H1 (cell line): ENCODE measurements around the gene EFEMP2. TPM values are rescaled to one million over a fixed set of nuclear protein-coding genes. Genes with fewer than 3 reads are reported as not detected.

Experiments
- CTCF ChIA-PET: fragments of 300-600 bp; sonication (Branson Sonifier 250); formaldehyde crosslinking; loops from one replicate; lab custom pipeline; 2021; ENCODE audit not compliant: partially characterized antibody; lab: Charles Lee
- POLR2A ChIA-PET: fragments of 300-600 bp; sonication (Branson Sonifier 250); formaldehyde crosslinking; loops from one replicate; lab custom pipeline; 2021; ENCODE audit warnings: inconsistent platforms; ENCODE audit not compliant: partially characterized antibody; lab: Charles Lee
- DNase-seq, 2 experiments: peaks; one replicate each; pipeline versions ENCODE4 v3.0.0 to v3.0.0-alpha.2; 2010 to 2022; ENCODE audit warnings: low spot score in 2 of 2, low read depth in 1 of 2, mixed read lengths in 1 of 2
- FAIRE-seq: peaks from 2 replicates; lab custom pipeline; 2011; peaks lifted over from hg19 to GRCh38; lab: Jason Lieb, UNC
- H2AFZ ChIP-seq: 2 replicates; pipeline ENCODE4 v1.8.1; 2012; ENCODE audit warnings: low read length, inconsistent platforms
- H2AK5ac ChIP-seq: 2 replicates; pipeline ENCODE4 v1.6.1; 2013; ENCODE audit warnings: low read depth, low read length
- H2BK120ac ChIP-seq: replicated peaks from 2 replicates; pipeline ENCODE3; 2013; ENCODE audit warnings: low read depth, low read length, inconsistent platforms
- H2BK12ac ChIP-seq: 2 replicates; pipeline ENCODE4 v1.6.1; 2013; ENCODE audit warnings: low read depth, low read length
- H2BK15ac ChIP-seq: 2 replicates; pipeline ENCODE4 v1.6.1; 2013; ENCODE audit warnings: low read length
- H2BK20ac ChIP-seq: 2 replicates; pipeline ENCODE4 v1.6.1; 2013; ENCODE audit warnings: low read length
- H2BK5ac ChIP-seq: 2 replicates; pipeline ENCODE4 v1.6.1; 2013; ENCODE audit warnings: low read depth, low read length
- H3K14ac ChIP-seq: 2 replicates; pipeline ENCODE4 v1.6.1; 2013; ENCODE audit warnings: inconsistent platforms; ENCODE audit not compliant: insufficient read length
- H3K18ac ChIP-seq: 2 replicates; pipeline ENCODE4 v1.6.1; 2013; ENCODE audit warnings: low read length; ENCODE audit errors: extremely low read depth
- H3K23ac ChIP-seq: 2 replicates; pipeline ENCODE4 v1.6.1; 2013; ENCODE audit warnings: inconsistent platforms; ENCODE audit not compliant: insufficient read length
- H3K23me2 ChIP-seq: 2 replicates; pipeline ENCODE4 v1.6.1; 2013; ENCODE audit warnings: low read depth, low read length
- H3K27ac ChIP-seq: 2 replicates; pipeline ENCODE4 v1.6.1; 2011; ENCODE audit warnings: low read depth, low read length, inconsistent platforms
- H3K27me3 ChIP-seq, 4 experiments: replicated peaks in 1 of 4; 1 replicate in 1 of 4; 2 replicates in 3 of 4; pipeline versions ENCODE4 v1.6.1 to v1.8.1; 2011 to 2013; ENCODE audit warnings: low read length in 3 of 4, mild to moderate bottlenecking in 3 of 4, inconsistent platforms in 2 of 4, mixed read lengths in 2 of 4, moderate library complexity in 1 of 4; ENCODE audit not compliant: control insufficient read depth in 3 of 4, insufficient read depth in 3 of 4; ENCODE audit errors: extremely low read depth in 1 of 4
- H3K36me3 ChIP-seq, 4 experiments: 2 replicates each; pipeline versions ENCODE4 v1.6.1 to v1.8.1; 2011 to 2013; ENCODE audit warnings: mild to moderate bottlenecking in 4 of 4, low read length in 3 of 4, moderate library complexity in 2 of 4, control low read depth in 1 of 4, inconsistent platforms in 1 of 4; ENCODE audit not compliant: insufficient read depth in 4 of 4, control insufficient read depth in 2 of 4
- H3K4ac ChIP-seq: replicated peaks from 2 replicates; pipeline ENCODE3; 2013; ENCODE audit warnings: low read length, low read depth, mixed read lengths, inconsistent platforms; ENCODE audit not compliant: insufficient read length
- H3K4me1 ChIP-seq, 4 experiments: replicated peaks in 1 of 4; 1 replicate in 1 of 4; 2 replicates in 3 of 4; pipeline versions ENCODE4 v1.6.1 to v1.8.1; 2011 to 2013; ENCODE audit warnings: low read length in 3 of 4, inconsistent platforms in 2 of 4, mixed read lengths in 1 of 4; ENCODE audit not compliant: insufficient read depth in 4 of 4, control insufficient read depth in 3 of 4
- H3K4me2 ChIP-seq, 2 experiments: 2 replicates each; pipeline versions ENCODE4 v1.6.1 to v1.8.1; 2011 to 2013; ENCODE audit warnings: low read depth in 2 of 2, low read length in 2 of 2, control low read depth in 1 of 2, inconsistent platforms in 1 of 2, mild to moderate bottlenecking in 1 of 2; ENCODE audit not compliant: insufficient read depth in 1 of 2
- H3K4me3 ChIP-seq, 4 experiments: fragments of 200-600, 300-600 bp in 1 of 4; sonication (generic), shearing (Covaris generic), sonication (Bioruptor Twin) in 1 of 4; 2 replicates each; pipeline versions ENCODE4 v1.5.1 to v1.8.1; 2011 to 2016; ENCODE audit warnings: low read length in 4 of 4, low read depth in 3 of 4, control low read depth in 2 of 4, inconsistent platforms in 2 of 4, mild to moderate bottlenecking in 2 of 4, mixed read lengths in 1 of 4, moderate library complexity in 1 of 4; ENCODE audit not compliant: insufficient read depth in 2 of 4; ENCODE audit errors: extremely low read depth in 1 of 4
- H3K56ac ChIP-seq: replicated peaks from 2 replicates; pipeline ENCODE3; 2013; ENCODE audit warnings: low read depth, mild to moderate bottlenecking, mixed read lengths, low read length, inconsistent platforms; ENCODE audit not compliant: insufficient read length
- H3K79me1 ChIP-seq: 2 replicates; pipeline ENCODE4 v1.6.1; 2013; ENCODE audit warnings: low read depth, low read length, control low read depth
- H3K79me2 ChIP-seq, 2 experiments: 2 replicates each; pipeline versions ENCODE4 v1.6.1 to v1.8.1; 2012 to 2013; ENCODE audit warnings: low read length in 2 of 2, mild to moderate bottlenecking in 2 of 2, inconsistent platforms in 1 of 2; ENCODE audit not compliant: insufficient read depth in 2 of 2, control insufficient read depth in 1 of 2
- H3K9ac ChIP-seq, 4 experiments: replicated peaks in 1 of 4; 1 replicate in 1 of 4; 2 replicates in 3 of 4; pipeline versions ENCODE4 v1.6.1 to v1.8.1; 2011 to 2013; ENCODE audit warnings: low read depth in 3 of 4, low read length in 3 of 4, control low read depth in 2 of 4, mild to moderate bottlenecking in 2 of 4, moderate library complexity in 2 of 4, inconsistent platforms in 1 of 4; ENCODE audit errors: extremely low read depth in 1 of 4
- H3K9me3 ChIP-seq, 2 experiments: 2 replicates each; pipeline versions ENCODE4 v1.6.1 to v1.8.1; 2012 to 2013; ENCODE audit warnings: mild to moderate bottlenecking in 2 of 2, moderate library complexity in 2 of 2, control low read depth in 1 of 2, inconsistent platforms in 1 of 2, low read depth in 1 of 2, low read length in 1 of 2, mixed read lengths in 1 of 2; ENCODE audit not compliant: insufficient read depth in 2 of 2
- H4K20me1 ChIP-seq, 2 experiments: replicated peaks in 1 of 2; 2 replicates each; pipeline versions ENCODE3 to v1.8.1; 2011 to 2013; ENCODE audit warnings: inconsistent platforms in 2 of 2, low read length in 2 of 2, mild to moderate bottlenecking in 1 of 2; ENCODE audit not compliant: insufficient read depth in 2 of 2, control insufficient read depth in 1 of 2
- H4K5ac ChIP-seq: 2 replicates; pipeline ENCODE4 v1.6.1; 2013; ENCODE audit warnings: low read length, low read depth, mixed read lengths, inconsistent platforms; ENCODE audit not compliant: insufficient read length
- H4K8ac ChIP-seq: 2 replicates; pipeline ENCODE4 v1.8.0; 2013; ENCODE audit warnings: mild to moderate bottlenecking, moderate library complexity, low read length, inconsistent platforms; ENCODE audit not compliant: insufficient read depth; ENCODE audit errors: extremely low read depth
- H4K91ac ChIP-seq: replicated peaks from 2 replicates; pipeline ENCODE3; 2013; ENCODE audit warnings: low read length, mixed read lengths, inconsistent platforms; ENCODE audit not compliant: insufficient read length
- BCL11A ChIP-seq, 2 experiments: IDR thresholded peaks; one replicate each; pipeline ENCODE4 v1.6.1; 2011; ENCODE audit warnings: low read depth in 2 of 2, low read length in 2 of 2, mild to moderate bottlenecking in 2 of 2
- CBX5 ChIP-seq: fragments of 300-800, 300-1000 bp; sonication (generic); IDR thresholded peaks from 2 replicates; pipeline ENCODE4 v1.7.1; 2016; ENCODE audit warnings: antibody characterized with exemption, low read length, low read depth
- CBX8 ChIP-seq: fragments of 300-800, 300-1000 bp; sonication (generic); IDR thresholded peaks from 2 replicates; pipeline ENCODE4 v1.7.1; 2016; ENCODE audit warnings: low read depth, low read length, borderline replicate concordance
- CHD1 ChIP-seq: IDR thresholded peaks from 2 replicates; pipeline ENCODE4 v1.6.1; 2012; ENCODE audit warnings: low read depth, low read length, improper control_type of control experiment
- CHD2 ChIP-seq: IDR thresholded peaks from 2 replicates; pipeline ENCODE4 v1.6.1; 2012; ENCODE audit warnings: low read length, improper control_type of control experiment
- EZH2 ChIP-seq: fragments of 200-600 bp; sonication (generic); IDR thresholded peaks from 2 replicates; pipeline ENCODE4 v1.7.1; 2012; ENCODE audit warnings: low read depth, mild to moderate bottlenecking, moderate library complexity, low read length, inconsistent platforms; ENCODE audit not compliant: severe bottlenecking
- KDM5A ChIP-seq: fragments of 200-600 bp; IDR thresholded peaks from 2 replicates; pipeline ENCODE4 v1.7.1; 2012; ENCODE audit warnings: mild to moderate bottlenecking, low read length, inconsistent platforms, mixed read lengths
- RAD21 ChIP-seq, 2 experiments: IDR thresholded peaks in 1 of 2; conservative IDR thresholded peaks in 1 of 2; 2 replicates each; pipeline ENCODE4 v1.6.1; 2011; ENCODE audit warnings: low read depth in 2 of 2, low read length in 2 of 2, improper control_type of control experiment in 1 of 2, inconsistent platforms in 1 of 2, mild to moderate bottlenecking in 1 of 2, moderate library complexity in 1 of 2
- RFX5 ChIP-seq: IDR thresholded peaks from 2 replicates; pipeline ENCODE4 v1.6.1; 2011; ENCODE audit warnings: low read depth, low read length, improper control_type of control experiment, borderline replicate concordance
- RXRA ChIP-seq: IDR thresholded peaks from 2 replicates; pipeline ENCODE4 v1.6.1; 2011; ENCODE audit warnings: low read depth, mild to moderate bottlenecking, low read length, moderate library complexity; ENCODE audit not compliant: insufficient read depth
- SIRT6 ChIP-seq: IDR thresholded peaks from one replicate; pipeline ENCODE4 v1.7.1; 2012; ENCODE audit warnings: low read length, inconsistent platforms
- SP2 ChIP-seq: IDR thresholded peaks from 2 replicates; pipeline ENCODE4 v1.6.1; 2012; ENCODE audit warnings: mild to moderate bottlenecking, low read length, inconsistent platforms
- WGBS, 2 experiments: shearing (Covaris generic) in 1 of 2; methylation state at CpG; one replicate each; pipeline versions ENCODE4 v1.1.6 to v1.1.7; 2013 to 2015; ENCODE audit warnings: low lambda C conversion rate in 2 of 2, mixed read lengths in 2 of 2, inconsistent platforms in 1 of 2, low coverage in 1 of 2, missing lambda C conversion rate in 1 of 2; ENCODE audit not compliant: insufficient replicate concordance in 2 of 2, insufficient coverage in 1 of 2, insufficient read length in 1 of 2; ENCODE audit errors: extremely low coverage in 1 of 2, missing lambda C conversion rate in 1 of 2; 5-methylcytosine and 5-hydroxymethylcytosine counted together
- polyA plus RNA-seq, 7 experiments: library from polyadenylated mRNA; depleted of rRNA in 3 of 7; stranded (reverse) in 5 of 7; unstranded in 2 of 7; fragments of >200 nt in 5 of 7; fragments of 200-250 nt in 2 of 7; gene quantifications; 1 replicate in 5 of 7; 2 replicates in 1 of 7; 4 replicates in 1 of 7; pipeline versions ENCODE4 v1.2.1 to v1.2.3, GENCODE V29; 2011 to 2013; ENCODE audit warnings: missing spikeins in 2 of 7, mixed read lengths in 2 of 7
- total RNA-seq: library from RNA; stranded (reverse); fragmentation: NEBNext Ultra II Directional; extraction: Animal tissue kit (Norgen Biotek cat#: 25700); gene quantifications from 2 replicates; pipeline ENCODE4 v1.2.1, GENCODE V29; 2021

EFEMP2 gene
- total and polyA plus RNA-seq, 2 of the 8 experiments (the other 6 are each of a cell fraction or from before 2014, with no cell fraction given): 8.8 to 17.2 TPM

DNA sequence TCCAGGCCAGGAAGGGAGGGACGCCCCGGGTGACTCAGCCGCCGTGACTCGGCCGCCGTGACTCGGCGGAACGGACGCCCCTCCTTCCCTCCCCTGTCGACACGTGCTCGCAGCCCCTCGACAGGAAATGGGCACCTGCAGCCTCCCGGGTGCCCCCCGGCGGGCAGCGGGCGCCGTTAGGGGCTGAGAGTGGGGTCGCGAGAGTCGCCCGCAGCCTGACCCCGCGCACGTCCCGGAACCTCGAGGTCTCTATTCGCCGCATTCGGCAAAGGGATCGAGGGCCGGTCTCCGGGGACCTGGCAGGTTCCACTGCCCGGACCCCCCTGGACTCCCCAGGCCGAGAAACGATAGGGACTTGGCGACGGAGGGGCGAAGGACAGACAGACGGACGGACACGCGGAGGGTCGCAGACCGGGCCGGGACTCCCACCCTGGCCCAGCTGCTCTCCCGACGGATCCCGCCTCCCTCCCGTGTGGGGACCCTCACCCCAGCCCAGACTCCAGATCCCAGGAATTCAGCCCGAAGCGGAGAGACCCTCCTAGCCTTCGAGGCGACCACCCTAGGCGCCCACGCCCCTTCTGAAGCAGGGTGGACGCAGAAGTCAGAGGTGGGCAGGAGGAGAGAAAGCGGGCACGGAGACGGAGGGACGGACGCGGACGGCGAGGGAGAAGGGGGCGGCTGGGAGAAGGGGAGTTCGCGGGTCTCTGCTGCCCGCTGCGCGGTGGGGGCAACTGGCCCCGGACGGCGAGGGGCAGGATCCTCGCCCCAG is 26.9 kb upstream of the EFEMP2 start:
- no peaks in the 10 kb centered on the region; the same call in 1 of the 2 replicates for H3K79me1 ChIP-seq
- no peaks in the 10 kb centered on the region for H3K36me3 ChIP-seq
- peak overlapping the region; percentile 78 for H2BK120ac ChIP-seq
- H3K23ac ChIP-seq: no peak overlapping the region
- H3K23me2 ChIP-seq: peaks cover 9% of the 10 kb centered on the region; the same call in 1 of the 2 replicates
- H3K4me2 ChIP-seq: peak overlapping the region; percentile 78 to 89
- ChIA-PET CTCF (interaction anchor here (0.8 to 9.7 kb wide), 5 partner anchors 12 to 306 kb away, joined by 3 to 150 read pairs (median 3); partner anchors contain the start of genes CCDC85B, FIBP and MUS81), POLR2A (interaction anchor here (1.1 to 3.7 kb wide), 6 partner anchors 9 to 188 kb away, joined by 3 to 18 read pairs (median 4); partner anchors contain the start of genes BANF1, CCDC85B, EFEMP2 and EIF1AD)
- no peak overlapping the region for H3K14ac ChIP-seq
- FAIRE-seq (no peak), DNase-seq (peak in 1 of 2 experiments; percentile 77)
- peak overlapping the region; percentile 91 for H4K8ac ChIP-seq
- no peak overlapping the region for H2AK5ac ChIP-seq
- WGBS, 2 experiments: 3% methylated on average over 50 of the region's 78 CpGs; no CpG with 5 or more reads in 1 of the 2 experiments
- peaks cover 15 to 41% (median 36%) of the 10 kb centered on the region in 4 experiments for H3K27me3 ChIP-seq
- peaks cover 0 to 4% of the 10 kb centered on the region in 2 experiments for H4K20me1 ChIP-seq
- H3K4me3 ChIP-seq: peak overlapping the region; percentile 39 to 71 (median 52)
- H3K4ac ChIP-seq: no peak overlapping the region
- H2BK20ac ChIP-seq: no peak overlapping the region
- no peaks in the 10 kb centered on the region for H3K79me2 ChIP-seq
- H2BK5ac ChIP-seq: peak overlapping the region; percentile 16; the same call in 1 of the 2 replicates
- peak overlapping the region; percentile 87 for H3K18ac ChIP-seq
- no peak overlapping the region for H2BK15ac ChIP-seq
- H3K4me1 ChIP-seq: peaks cover 3 to 11% (median 8%) of the 10 kb centered on the region in 4 experiments; a peak in 6 of 7 replicates
- H3K9me3 ChIP-seq: no peaks in the 10 kb centered on the region
- no peak overlapping the region for H3K27ac ChIP-seq
- H3K56ac ChIP-seq: no peak overlapping the region
- H4K91ac ChIP-seq: peak overlapping the region; percentile 4
- peak overlapping the region in 3 of 4 experiments; percentile 20 to 38 (median 27); a peak in 4 of 7 replicates for H3K9ac ChIP-seq
- no peak overlapping the region for H2AFZ ChIP-seq
- peak overlapping the region; percentile 40 for H2BK12ac ChIP-seq
- H4K5ac ChIP-seq: no peak overlapping the region
- no peak for TF ChIP-seq RAD21 (IDR thresholded peaks at IDR 0.05 in 1 of 2, conservative IDR thresholded peaks at IDR 0.05 in 1 of 2; ENCODE audit: low read depth in 2 of 2, low read length in 2 of 2)
- TF ChIP-seq CHD2: no peak
- no peak for TF ChIP-seq RFX5
- no peak for TF ChIP-seq RXRA
- no peak for TF ChIP-seq CHD1
- TF ChIP-seq KDM5A: no peak
- peak; percentile 68 for TF ChIP-seq EZH2
- no peak for TF ChIP-seq BCL11A (IDR thresholded peaks at IDR 0.05; ENCODE audit: low read depth in 2 of 2, low read length in 2 of 2)
- TF ChIP-seq SIRT6: no peak
- no peak for TF ChIP-seq SP2
- no peak for TF ChIP-seq CBX5
- no peak for TF ChIP-seq CBX8
